Neural progenitor cell (in vitro differentiated cells): ENCODE results near the gene FOXK1.

ENCODE experiments used
- CTCF ChIP-seq: fragments of 200-600 bp; sonication (generic); IDR thresholded peaks from 2 replicates; pipeline ENCODE4 v1.5.1; 2017; ENCODE audit warnings: antibody characterized with exemption, mild to moderate bottlenecking
- EZH2 ChIP-seq: fragments of 200-600 bp; sonication (generic); IDR thresholded peaks from 2 replicates; pipeline ENCODE4 v1.6.1; 2017; ENCODE audit warnings: antibody characterized with exemption, mild to moderate bottlenecking, moderate library complexity

GRCh38 chr7:4751398-4751947, 69.4 kb downstream of the FOXK1 start:
- TF ChIP-seq CTCF: no peak
- TF ChIP-seq EZH2: no peak
